ENCODE results near the gene ADIG.

DNA sequence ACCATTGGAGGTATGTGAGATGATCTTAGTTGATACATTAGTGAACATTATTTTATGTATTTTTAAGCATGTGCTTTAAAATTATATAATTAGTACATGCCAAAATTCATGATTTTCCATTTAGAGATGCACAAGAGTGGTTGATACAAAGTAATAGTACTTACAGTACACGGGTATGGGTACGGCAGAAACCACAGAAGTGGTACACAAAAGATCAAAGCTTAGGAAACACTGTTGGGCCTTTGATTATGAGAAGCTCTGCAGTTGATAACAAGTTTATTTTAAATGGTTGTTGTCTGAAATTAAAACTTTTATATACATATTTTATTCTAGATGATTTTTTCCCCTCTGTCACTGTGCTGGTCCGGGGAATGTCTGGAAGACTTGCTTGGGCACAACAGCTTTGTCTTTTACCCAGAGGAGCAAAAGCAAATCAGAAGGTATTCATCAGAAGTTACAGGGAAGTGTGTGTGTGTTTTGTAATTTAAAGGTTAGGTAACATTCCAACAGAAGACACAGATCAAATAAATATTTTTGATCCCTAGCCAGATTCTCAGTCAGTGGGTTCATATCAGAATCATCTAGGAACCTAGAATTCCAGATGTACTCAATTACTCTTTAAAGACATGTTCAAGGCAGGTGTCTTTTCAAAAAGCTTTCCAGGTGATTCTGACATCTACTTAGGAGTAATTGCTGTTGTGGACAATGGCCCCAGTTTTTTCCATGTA is 32.5 kb upstream of the ADIG start:
- TF ChIP-seq CTCF (IDR thresholded peaks at IDR 0.05) (no peak), POLR2AphosphoS5 (IDR thresholded peaks at IDR 0.05) (no peak), POLR2A (IDR thresholded peaks at IDR 0.05; ENCODE audit: low read depth) (no peak), EP300 (IDR thresholded peaks at IDR 0.05) (no peak)
